GM12878 (cell line): ENCODE results near the gene NPIPA3. TPM values are rescaled to one million over a fixed set of nuclear protein-coding genes. Genes with fewer than 3 reads are reported as not detected.

Source experiments
- ATAC-seq: fragments of 200-7000 bp; cut with Tn5 transposase; 3 replicates; pipeline ENCODE4 v1.9.1; 2020; ENCODE audit warnings: mild to moderate bottlenecking, moderate library complexity
- BruUV-seq: library from RNA; stranded (reverse); fragments of 400-500 nt; replicated peaks from 2 replicates; lab custom pipeline; 2021; lab: Mats Ljungman, UMichigan
- CTCF ChIA-PET: fragments of 300-600 bp; sonication (Branson Sonifier 250); formaldehyde crosslinking; extraction: SDS; loops from one replicate; lab custom pipeline; 2021; ENCODE audit warnings: inconsistent platforms; lab: Yijun Ruan, JAX
- POLR2A ChIA-PET: fragments of 350-600 bp; formaldehyde crosslinking; extraction: SDS; loops from one replicate; lab custom pipeline; 2021; ENCODE audit warnings: inconsistent platforms; lab: Charles Lee
- RAD21 ChIA-PET: fragments of 300-600 bp; sonication (Branson Sonifier 250); formaldehyde crosslinking; loops from one replicate; lab custom pipeline; 2023; ENCODE audit warnings: antibody characterized with exemption; ENCODE audit not compliant: unreplicated experiment; lab: Charles Lee
- SMC1A ChIA-PET: fragments of 300-600 bp; sonication (Branson Sonifier 250); formaldehyde crosslinking; loops from one replicate; lab custom pipeline; 2023; ENCODE audit not compliant: unreplicated experiment, uncharacterized antibody; lab: Charles Lee
- DNase-seq: peaks from one replicate; pipeline ENCODE4 v3.0.0-alpha.2; 2011; ENCODE audit warnings: low read depth, low spot score
- FAIRE-seq: peaks from 3 replicates; lab custom pipeline; 2011; peaks lifted over from hg19 to GRCh38; lab: Jason Lieb, UNC
- H2AFZ ChIP-seq: 2 replicates; pipeline ENCODE4 v1.6.0; 2011; ENCODE audit warnings: low read depth, low read length, control low read depth; ENCODE audit not compliant: control insufficient read depth
- H3K27ac ChIP-seq: 2 replicates; pipeline ENCODE4 v1.5.1; 2011; ENCODE audit warnings: control low read depth; ENCODE audit not compliant: control insufficient read depth, insufficient read depth
- H3K27me3 ChIP-seq, 2 experiments: replicated peaks in 1 of 2; 2 replicates each; pipeline versions ENCODE4 v1.6.0 to v1.6.1; 2011; ENCODE audit warnings: low read length in 1 of 2; ENCODE audit not compliant: control insufficient read depth in 2 of 2, insufficient read depth in 2 of 2
- H3K36me3 ChIP-seq, 2 experiments: 2 replicates each; pipeline ENCODE4 v1.5.1; 2011; ENCODE audit warnings: low read length in 1 of 2; ENCODE audit not compliant: control insufficient read depth in 2 of 2, insufficient read depth in 2 of 2
- H3K4me1 ChIP-seq: 2 replicates; pipeline ENCODE4 v1.6.1; 2011; ENCODE audit warnings: mild to moderate bottlenecking, low read length, moderate library complexity, mixed read lengths; ENCODE audit not compliant: control insufficient read depth, insufficient read depth
- H3K4me2 ChIP-seq: 2 replicates; pipeline ENCODE4 v1.6.0; 2011; ENCODE audit warnings: control low read depth; ENCODE audit not compliant: control insufficient read depth, insufficient read depth
- H3K4me3 ChIP-seq: fragments of 200-600 bp; sonication (generic); 2 replicates; pipeline ENCODE4 v1.5.1; 2016
- H3K79me2 ChIP-seq: 2 replicates; pipeline ENCODE4 v1.6.0; 2011; ENCODE audit warnings: low read length; ENCODE audit not compliant: control insufficient read depth, insufficient read depth
- H3K9ac ChIP-seq: 2 replicates; pipeline ENCODE4 v1.8.0; 2011; ENCODE audit warnings: low read length, control low read depth, mixed read lengths; ENCODE audit not compliant: control insufficient read depth, insufficient read depth
- H3K9me3 ChIP-seq: replicated peaks from 3 replicates; pipeline ENCODE4 v1.5.1; 2011; ENCODE audit warnings: mild to moderate bottlenecking, low read length; ENCODE audit not compliant: control insufficient read depth, insufficient read depth
- H4K20me1 ChIP-seq: 2 replicates; pipeline ENCODE4 v1.6.0; 2011; ENCODE audit not compliant: control insufficient read depth, insufficient read depth
- ASH2L ChIP-seq: fragments of 300-600, 200-600 bp; sonication (generic); IDR thresholded peaks from 2 replicates; pipeline ENCODE4 v1.6.1; 2017; ENCODE audit warnings: low read depth, mild to moderate bottlenecking, borderline replicate concordance
- CUX1 ChIP-seq: IDR thresholded peaks from 2 replicates; pipeline ENCODE4 v1.6.1; 2012; ENCODE audit warnings: improper control_type of control experiment, low read depth, low read length; ENCODE audit not compliant: insufficient replicate concordance
- FOS ChIP-seq: IDR thresholded peaks from 3 replicates; pipeline ENCODE4 v1.6.1; 2011; ENCODE audit warnings: borderline replicate concordance; ENCODE audit not compliant: insufficient read length; ENCODE audit errors: extremely low read depth
- JUNB ChIP-seq: IDR thresholded peaks from 2 replicates; pipeline ENCODE4 v1.6.1; 2016; ENCODE audit warnings: antibody characterized with exemption, mild to moderate bottlenecking
- POU2F2 ChIP-seq: IDR thresholded peaks from 3 replicates; pipeline ENCODE4 v1.6.1; 2011; ENCODE audit warnings: low read depth, mild to moderate bottlenecking, low read length, borderline replicate concordance
- RAD51 ChIP-seq: fragments of 450-650 bp; IDR thresholded peaks from 2 replicates; pipeline ENCODE4 v1.6.1; 2016; ENCODE audit warnings: moderate library complexity, mild to moderate bottlenecking, inconsistent platforms
- SMAD5 ChIP-seq: IDR thresholded peaks from 2 replicates; pipeline ENCODE4 v1.6.1; 2016; ENCODE audit warnings: antibody characterized with exemption, low read depth
- ZNF274 ChIP-seq: IDR thresholded peaks from one replicate; pipeline ENCODE4 v1.8.0; 2011; ENCODE audit not compliant: insufficient read length, insufficient read depth
- ZNF592 ChIP-seq: fragments of 450-650 bp; IDR thresholded peaks from 2 replicates; pipeline ENCODE4 v1.6.1; 2017; ENCODE audit warnings: mild to moderate bottlenecking, moderate library complexity
- WGBS: methylation state at CpG from one replicate; pipeline ENCODE4 v1.1.6; 2016; ENCODE audit warnings: low lambda C conversion rate; ENCODE audit not compliant: insufficient replicate concordance, insufficient coverage; ENCODE audit errors: missing lambda C conversion rate; 5-methylcytosine and 5-hydroxymethylcytosine counted together
- in situ Hi-C: fragments of 300-500 bp; cut with MboI; formaldehyde crosslinking; loops from 9 replicates; pipeline ENCODE4 v1.14.3; 2018; ENCODE audit warnings: mixed read lengths
- intact Hi-C: fragments of 100-400 bp; cut with micrococcal nuclease; formaldehyde crosslinking; loops from one replicate; pipeline ENCODE4 v1.14.2; 2022; ENCODE audit not compliant: unreplicated experiment
- polyA plus RNA-seq, 11 experiments: library from polyadenylated mRNA; depleted of rRNA in 4 of 11; unstranded in 6 of 11; stranded (reverse) in 5 of 11; fragments of >200 nt; fragmentation: Nextera tagmentation in 4 of 11; fragmentation: Illumina TruSeq in 1 of 11; extraction: Ambion mirVana in 4 of 11; extraction: Trizol in 1 of 11; gene quantifications; 1 replicate in 1 of 11; 2 replicates in 10 of 11; pipeline versions ENCODE4 v1.2.1 to v1.2.3, GENCODE V29; 2011 to 2016; ENCODE audit warnings: inconsistent platforms in 2 of 11, missing spikeins in 2 of 11, low read depth in 1 of 11
- total RNA-seq, 4 experiments: library from RNA; depleted of rRNA in 3 of 4; stranded (reverse); fragments of >200 nt in 3 of 4; fragmentation: Illumina TruSeq in 1 of 4; extraction: Trizol in 1 of 4; gene quantifications; 2 replicates each; pipeline versions ENCODE4 v1.2.1 to v1.2.3, GENCODE V29; 2013 to 2021

NPIPA3 gene
- total and polyA plus RNA-seq, 10 of the 15 experiments (the other 5 are each of a cell fraction or from before 2014, with no cell fraction given), result 0.37 to 1.4 (median 0.85) TPM; not detected in 1

GRCh38 chr16:14681115-14681514 is 22.1 kb upstream of the NPIPA3 start:
- Histone ChIP-seq H3K4me1 (no peaks in the 10 kb centered on the region), H3K4me3 (no peak overlapping the region), H3K79me2 (no peaks in the 10 kb centered on the region), H3K9ac (no peak overlapping the region), H2AFZ (no peak overlapping the region), H3K27me3 (no peaks in the 10 kb centered on the region), H3K4me2 (no peak overlapping the region), H3K9me3 (no peaks in the 10 kb centered on the region), H3K36me3 (no peaks in the 10 kb centered on the region), H4K20me1 (no peaks in the 10 kb centered on the region), H3K27ac (no peak overlapping the region)
- TF ChIP-seq JUNB, result no peak
- TF ChIP-seq FOS, result no peak
- no peak for TF ChIP-seq RAD51
- ChIA-PET POLR2A (no interaction called here), SMC1A (no interaction called here), CTCF (no interaction called here), RAD21 (no interaction called here)
- intact Hi-C loops (no loop called here), in situ Hi-C loops (no loop called here)
- BruUV-seq, result no TSS peak
- FAIRE-seq, result no peak
- no peak for ATAC-seq
- WGBS, result 80% methylated on average over 4 of the region's 4 CpGs
- no peak for DNase-seq

GRCh38 chr16:14682121-14682520 is 21.1 kb upstream of the NPIPA3 start:
- intact Hi-C loops (no loop called here), in situ Hi-C loops (no loop called here)
- Histone ChIP-seq H3K4me3 (no peak overlapping the region), H3K27ac (no peak overlapping the region), H3K27me3 (no peaks in the 10 kb centered on the region), H3K36me3 (no peaks in the 10 kb centered on the region), H4K20me1 (no peaks in the 10 kb centered on the region), H3K9me3 (no peaks in the 10 kb centered on the region), H3K9ac (no peak overlapping the region), H2AFZ (no peak overlapping the region), H3K79me2 (no peaks in the 10 kb centered on the region), H3K4me1 (no peaks in the 10 kb centered on the region), H3K4me2 (no peak overlapping the region)
- FAIRE-seq (no peak), DNase-seq (no peak), ATAC-seq (no peak)
- BruUV-seq, result no TSS peak
- ChIA-PET CTCF (no interaction called here), RAD21 (interaction anchor here (1.4 kb wide), 1 partner anchor 25 kb away, joined by 4 read pairs; no protein-coding TSS in a partner anchor), SMC1A (interaction anchor here (1.2 to 1.4 kb wide), 2 partner anchors 9 to 95 kb away, joined by 3 read pairs; no protein-coding TSS in a partner anchor), POLR2A (no interaction called here)
- 83% methylated on average over 8 of the region's 8 CpGs for WGBS
- no peak for TF ChIP-seq ASH2L
- no peak for TF ChIP-seq POU2F2
- TF ChIP-seq SMAD5, result no peak
- TF ChIP-seq ZNF592, result no peak
- TF ChIP-seq ZNF274, result no peak
- no peak for TF ChIP-seq CUX1
